Gastroesophageal sphincter (tissue), 3 donors: ENCODE measurements around the gene RBM4B.

Experiments used
- CTCF ChIP-seq, 4 experiments: fragments of 200-600 bp in 2 of 4; fragments of 450-650 bp in 2 of 4; sonication (generic) in 1 of 4; IDR thresholded peaks; one replicate each; pipeline ENCODE4 v1.5.1; 2017 to 2019; ENCODE audit warnings: antibody characterized with exemption in 4 of 4, mild to moderate bottlenecking in 2 of 4, moderate library complexity in 2 of 4
- EP300 ChIP-seq: sonication (generic); formaldehyde crosslinking; IDR thresholded peaks from one replicate; pipeline ENCODE4 v1.6.1; 2017; ENCODE audit warnings: antibody characterized with exemption, mild to moderate bottlenecking
- POLR2A ChIP-seq, 2 donors: fragments of 450-650 bp; IDR thresholded peaks; one replicate each; pipeline ENCODE4 v1.6.1; 2017; ENCODE audit warnings: antibody characterized with exemption in 2 of 2, mild to moderate bottlenecking in 2 of 2, moderate library complexity in 1 of 2
- POLR2AphosphoS5 ChIP-seq: sonication (generic); formaldehyde crosslinking; IDR thresholded peaks from one replicate; pipeline ENCODE4 v1.6.1; 2017; ENCODE audit warnings: antibody characterized with exemption

DNA sequence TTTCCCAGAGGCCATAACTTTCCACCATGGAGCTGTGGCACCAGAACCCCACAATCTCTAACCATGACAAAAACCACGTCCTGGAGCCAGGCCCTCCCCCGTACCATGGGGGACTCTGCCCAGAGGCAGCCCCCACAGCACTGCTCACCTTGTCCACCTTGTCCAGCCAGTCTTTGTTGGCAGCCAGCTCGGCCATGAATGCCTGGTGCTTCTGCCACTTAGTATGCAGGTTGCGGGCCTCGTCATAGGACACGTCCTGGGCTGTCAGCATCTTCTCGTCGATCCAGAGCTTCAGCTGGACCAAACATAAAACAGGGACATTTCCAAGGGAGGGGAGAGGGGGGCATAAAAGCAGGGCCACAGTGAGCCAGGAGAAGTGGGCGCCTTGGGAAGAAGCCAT, 20.8 kb upstream of the RBM4B start:
- TF ChIP-seq CTCF (IDR thresholded peaks at IDR 0.05), result no peak
- TF ChIP-seq POLR2AphosphoS5, result no peak
- TF ChIP-seq POLR2A (IDR thresholded peaks at IDR 0.05), result no peak
- no peak for TF ChIP-seq EP300
